Gastroesophageal sphincter (tissue), 3 donors: ENCODE results near the gene TSHZ2.

Experiments used
- POLR2A ChIP-seq, 2 donors: fragments of 450-650 bp; IDR thresholded peaks; one replicate each; pipeline ENCODE4 v1.6.1; 2017; ENCODE audit warnings: antibody characterized with exemption in 2 of 2, mild to moderate bottlenecking in 2 of 2, moderate library complexity in 1 of 2
- POLR2AphosphoS5 ChIP-seq: sonication (generic); formaldehyde crosslinking; IDR thresholded peaks from one replicate; pipeline ENCODE4 v1.6.1; 2017; ENCODE audit warnings: antibody characterized with exemption
- TF ChIP-seq, protein P1 (sequence below), 4 experiments: fragments of 200-600 bp in 2 of 4; fragments of 450-650 bp in 2 of 4; sonication (generic) in 1 of 4; IDR thresholded peaks; one replicate each; pipeline ENCODE4 v1.5.1; 2017 to 2019; ENCODE audit warnings: antibody characterized with exemption in 4 of 4, mild to moderate bottlenecking in 2 of 4, moderate library complexity in 2 of 4

- TF ChIP-seq, protein P1, sequence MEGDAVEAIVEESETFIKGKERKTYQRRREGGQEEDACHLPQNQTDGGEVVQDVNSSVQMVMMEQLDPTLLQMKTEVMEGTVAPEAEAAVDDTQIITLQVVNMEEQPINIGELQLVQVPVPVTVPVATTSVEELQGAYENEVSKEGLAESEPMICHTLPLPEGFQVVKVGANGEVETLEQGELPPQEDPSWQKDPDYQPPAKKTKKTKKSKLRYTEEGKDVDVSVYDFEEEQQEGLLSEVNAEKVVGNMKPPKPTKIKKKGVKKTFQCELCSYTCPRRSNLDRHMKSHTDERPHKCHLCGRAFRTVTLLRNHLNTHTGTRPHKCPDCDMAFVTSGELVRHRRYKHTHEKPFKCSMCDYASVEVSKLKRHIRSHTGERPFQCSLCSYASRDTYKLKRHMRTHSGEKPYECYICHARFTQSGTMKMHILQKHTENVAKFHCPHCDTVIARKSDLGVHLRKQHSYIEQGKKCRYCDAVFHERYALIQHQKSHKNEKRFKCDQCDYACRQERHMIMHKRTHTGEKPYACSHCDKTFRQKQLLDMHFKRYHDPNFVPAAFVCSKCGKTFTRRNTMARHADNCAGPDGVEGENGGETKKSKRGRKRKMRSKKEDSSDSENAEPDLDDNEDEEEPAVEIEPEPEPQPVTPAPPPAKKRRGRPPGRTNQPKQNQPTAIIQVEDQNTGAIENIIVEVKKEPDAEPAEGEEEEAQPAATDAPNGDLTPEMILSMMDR (IDR thresholded peaks at IDR 0.05) = no peak
- TF ChIP-seq POLR2A (IDR thresholded peaks at IDR 0.05) = no peak
- TF ChIP-seq POLR2AphosphoS5 = no peak
Observed at GRCh38 chr20:53522696-53523095, 550.5 kb downstream of the TSHZ2 start.
